Measurements from ENCODE around the gene COL23A1. TPM values are rescaled to one million over a fixed set of nuclear protein-coding genes. Genes with fewer than 3 reads are reported as not detected.

COL23A1 gene
- polyA plus RNA-seq, 3 donors: 0.11 to 0.21 TPM; not detected in 1

DNA sequence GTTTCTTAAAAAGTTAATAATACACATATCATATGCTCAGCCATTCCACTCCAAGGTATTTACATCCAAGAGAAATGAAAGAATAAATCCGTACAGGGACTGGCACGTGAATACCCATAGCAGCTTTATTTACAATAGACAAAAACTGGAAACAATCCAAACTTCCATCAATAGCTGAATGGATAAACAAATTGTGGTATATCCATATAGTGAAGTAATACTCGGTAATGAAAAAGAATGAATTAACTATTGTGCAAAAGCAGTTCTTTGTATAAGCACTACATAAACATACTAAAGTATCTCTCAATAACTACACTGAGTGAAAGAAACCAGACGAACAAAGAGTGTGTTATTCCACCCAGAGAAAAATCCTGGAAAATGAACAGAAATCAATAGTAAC is 17.6 kb downstream of the COL23A1 start:
- Histone ChIP-seq H3K4me1 (ENCODE audit: control insufficient read depth in 1 of 2, insufficient read depth in 2 of 2, low read length in 2 of 2) (peaks cover 10 to 15% of the 10 kb centered on the region in 2 donors), H3K4me3 (replicated peaks in 1 of 3; ENCODE audit: low read depth in 2 of 3, low read length in 3 of 3) (no peak overlapping the region), H3K27ac (ENCODE audit: low read depth in 1 of 2, low read length in 2 of 2) (no peak overlapping the region), H3K36me3 (replicated peaks in 1 of 2; ENCODE audit: control insufficient read depth in 1 of 2, insufficient read depth in 2 of 2, low read length in 2 of 2) (no peaks in the 10 kb centered on the region), H3K9ac (ENCODE audit: insufficient read depth, low read length, poor library complexity, severe bottlenecking) (no peak overlapping the region), H3K9me3 (replicated peaks in 1 of 2; ENCODE audit: control insufficient read depth in 1 of 2, insufficient read depth in 1 of 2, low read length in 2 of 2) (peaks cover 0 to 4% of the 10 kb centered on the region in 2 donors), H3K79me2 (ENCODE audit: insufficient read depth, low read length) (no peaks in the 10 kb centered on the region), H3K27me3 (ENCODE audit: control insufficient read depth in 2 of 2, insufficient read depth in 2 of 2, low read length in 2 of 2) (peaks cover 0 to 9% of the 10 kb centered on the region in 2 donors), H2AFZ (ENCODE audit: insufficient read depth, low read depth, low read length, poor library complexity, severe bottlenecking) (no peak overlapping the region), H4K20me1 (ENCODE audit: insufficient read depth, low read length) (no peaks in the 10 kb centered on the region), H3K4me2 (replicated peaks; ENCODE audit: extremely low read depth, low read length, poor library complexity, severe bottlenecking) (no peak overlapping the region)
- DNase-seq: no peak
- no CpG with 5 or more reads among the region's 4 CpGs for WGBS (ENCODE audit: insufficient coverage)
- no peak overlapping the region for H3K4me3 Mint-ChIP-seq
- H3K27me3 Mint-ChIP-seq (ENCODE audit: low read depth in 3 of 3): peaks cover 15 to 26% (median 18%) of the 10 kb centered on the region in 3 donors
- H3K4me1 Mint-ChIP-seq: peaks cover 2% of the 10 kb centered on the region
- H3K27ac Mint-ChIP-seq: no peak overlapping the region
- H3K36me3 Mint-ChIP-seq: peaks cover 0 to 6% of the 10 kb centered on the region in 2 donors
- TF ChIP-seq, protein P1, sequence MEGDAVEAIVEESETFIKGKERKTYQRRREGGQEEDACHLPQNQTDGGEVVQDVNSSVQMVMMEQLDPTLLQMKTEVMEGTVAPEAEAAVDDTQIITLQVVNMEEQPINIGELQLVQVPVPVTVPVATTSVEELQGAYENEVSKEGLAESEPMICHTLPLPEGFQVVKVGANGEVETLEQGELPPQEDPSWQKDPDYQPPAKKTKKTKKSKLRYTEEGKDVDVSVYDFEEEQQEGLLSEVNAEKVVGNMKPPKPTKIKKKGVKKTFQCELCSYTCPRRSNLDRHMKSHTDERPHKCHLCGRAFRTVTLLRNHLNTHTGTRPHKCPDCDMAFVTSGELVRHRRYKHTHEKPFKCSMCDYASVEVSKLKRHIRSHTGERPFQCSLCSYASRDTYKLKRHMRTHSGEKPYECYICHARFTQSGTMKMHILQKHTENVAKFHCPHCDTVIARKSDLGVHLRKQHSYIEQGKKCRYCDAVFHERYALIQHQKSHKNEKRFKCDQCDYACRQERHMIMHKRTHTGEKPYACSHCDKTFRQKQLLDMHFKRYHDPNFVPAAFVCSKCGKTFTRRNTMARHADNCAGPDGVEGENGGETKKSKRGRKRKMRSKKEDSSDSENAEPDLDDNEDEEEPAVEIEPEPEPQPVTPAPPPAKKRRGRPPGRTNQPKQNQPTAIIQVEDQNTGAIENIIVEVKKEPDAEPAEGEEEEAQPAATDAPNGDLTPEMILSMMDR (IDR thresholded peaks at IDR 0.05): no peak
- H3K9me3 Mint-ChIP-seq: peaks cover 5 to 15% (median 9%) of the 10 kb centered on the region in 7 donors
- intact Hi-C loops (cut with micrococcal nuclease): no loop called here

DNA sequence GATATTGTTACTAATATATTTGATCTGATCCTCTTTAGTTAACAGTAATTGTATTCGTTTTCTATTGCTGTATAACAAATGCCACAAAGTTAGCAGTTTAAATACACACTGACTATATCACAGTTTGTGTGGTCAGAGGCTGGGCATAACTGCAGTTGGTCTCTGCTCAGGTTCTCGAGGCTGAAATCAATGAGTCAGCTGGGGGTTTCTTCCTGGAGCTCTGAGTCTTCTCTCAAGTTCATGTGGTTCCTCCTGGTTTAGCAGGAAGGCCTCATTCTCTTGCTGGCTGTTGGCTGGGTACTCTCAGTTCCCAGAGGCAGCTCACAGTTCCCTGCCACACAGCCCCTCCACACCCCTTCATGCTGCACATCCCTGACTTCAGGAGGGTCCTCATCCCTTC is 20.7 kb downstream of the COL23A1 start:
- H3K27me3 ChIP-seq (ENCODE audit: control insufficient read depth in 2 of 2, insufficient read depth in 2 of 2, low read length in 2 of 2): no peaks in the 10 kb centered on the region
- no peaks in the 10 kb centered on the region for H3K36me3 ChIP-seq (replicated peaks in 1 of 2; ENCODE audit: control insufficient read depth in 1 of 2, insufficient read depth in 2 of 2, low read length in 2 of 2)
- Mint-ChIP-seq H3K4me1 (peaks cover 1% of the 10 kb centered on the region), H3K4me3 (no peak overlapping the region), H3K27me3 (ENCODE audit: low read depth in 3 of 3) (peaks cover 0 to 6% (median 0%) of the 10 kb centered on the region in 3 donors), H3K9me3 (peaks cover 5 to 15% (median 9%) of the 10 kb centered on the region in 7 donors), H3K27ac (no peak overlapping the region), H3K36me3 (peaks cover 0 to 5% of the 10 kb centered on the region in 2 donors)
- H3K79me2 ChIP-seq (ENCODE audit: insufficient read depth, low read length): no peaks in the 10 kb centered on the region
- no peaks in the 10 kb centered on the region for H4K20me1 ChIP-seq (ENCODE audit: insufficient read depth, low read length)
- H3K9me3 ChIP-seq (replicated peaks in 1 of 2; ENCODE audit: control insufficient read depth in 1 of 2, insufficient read depth in 1 of 2, low read length in 2 of 2): peaks cover 0 to 4% of the 10 kb centered on the region in 2 donors
- H3K27ac ChIP-seq (ENCODE audit: low read depth in 1 of 2, low read length in 2 of 2): no peak overlapping the region
- peak in 1 of 3 donors; percentile 46 for DNase-seq
- no peaks in the 10 kb centered on the region for H3K4me1 ChIP-seq (ENCODE audit: control insufficient read depth in 1 of 2, insufficient read depth in 2 of 2, low read length in 2 of 2)
- no peak overlapping the region for H3K9ac ChIP-seq (ENCODE audit: insufficient read depth, low read length, poor library complexity, severe bottlenecking)
- no peak overlapping the region for H3K4me2 ChIP-seq (replicated peaks; ENCODE audit: extremely low read depth, low read length, poor library complexity, severe bottlenecking)
- intact Hi-C loops (cut with micrococcal nuclease): no loop called here
- 0% methylated on average over 1 of the region's 2 CpGs for WGBS (ENCODE audit: insufficient coverage)
- H2AFZ ChIP-seq (ENCODE audit: insufficient read depth, low read depth, low read length, poor library complexity, severe bottlenecking): no peak overlapping the region
- TF ChIP-seq, protein P1 (IDR thresholded peaks at IDR 0.05): no peak
- H3K4me3 ChIP-seq (replicated peaks in 1 of 3; ENCODE audit: low read depth in 2 of 3, low read length in 3 of 3): no peak overlapping the region
